HEK293T (cell line): ENCODE measurements around the gene MRPL51.

Source experiments
- CTCF ChIA-PET: fragments of 350-600 bp; formaldehyde crosslinking; extraction: SDS; loops from one replicate; lab custom pipeline; 2021; ENCODE audit warnings: antibody characterized with exemption, inconsistent platforms; lab: Yijun Ruan, JAX
- POLR2A ChIA-PET: fragments of 350-600 bp; formaldehyde crosslinking; extraction: SDS; loops from one replicate; lab custom pipeline; 2020; ENCODE audit warnings: antibody characterized with exemption, inconsistent platforms; lab: Yijun Ruan, JAX
- DNase-seq: peaks from one replicate; pipeline ENCODE4 v3.0.0; 2012; ENCODE audit warnings: mixed read lengths; ENCODE audit errors: extremely low spot score
- ARNT ChIP-seq: fragments of 450-650 bp; IDR thresholded peaks from 2 replicates; pipeline ENCODE4 v1.6.1; 2017; ENCODE audit warnings: mild to moderate bottlenecking
- BHLHE40 ChIP-seq: fragments of 450-650 bp; IDR thresholded peaks from 2 replicates; pipeline ENCODE4 v1.6.1; 2016; ENCODE audit warnings: mild to moderate bottlenecking, moderate library complexity, borderline replicate concordance
- CTBP1 ChIP-seq: fragments of 450-650 bp; IDR thresholded peaks from 2 replicates; pipeline ENCODE4 v1.6.1; 2016; ENCODE audit warnings: borderline replicate concordance
- ELF4 ChIP-seq: fragments of 450-650 bp; IDR thresholded peaks from 2 replicates; pipeline ENCODE4 v1.6.1; 2017; ENCODE audit warnings: antibody characterized with exemption
- FOXA1 ChIP-seq: fragments of 450-650 bp; IDR thresholded peaks from 2 replicates; pipeline ENCODE4 v1.6.1; 2016; ENCODE audit warnings: mild to moderate bottlenecking
- FOXK2 ChIP-seq: fragments of 450-650 bp; IDR thresholded peaks from 2 replicates; pipeline ENCODE4 v1.6.1; 2016; ENCODE audit warnings: mild to moderate bottlenecking
- FOXM1 ChIP-seq: fragments of 450-650 bp; IDR thresholded peaks from 2 replicates; pipeline ENCODE4 v1.6.1; 2017; ENCODE audit warnings: mild to moderate bottlenecking, borderline replicate concordance
- HDGF ChIP-seq: fragments of 450-650 bp; IDR thresholded peaks from 2 replicates; pipeline ENCODE4 v1.6.1; 2017; ENCODE audit warnings: antibody characterized with exemption, borderline replicate concordance
- L3MBTL2 ChIP-seq: fragments of 450-650 bp; conservative IDR thresholded peaks from 2 replicates; pipeline ENCODE4 v1.6.1; 2016; ENCODE audit warnings: mild to moderate bottlenecking
- LEF1 ChIP-seq: fragments of 450-650 bp; IDR thresholded peaks from 2 replicates; pipeline ENCODE4 v1.6.1; 2017; ENCODE audit warnings: mild to moderate bottlenecking, borderline replicate concordance
- NFRKB ChIP-seq: fragments of 450-650 bp; IDR thresholded peaks from 2 replicates; pipeline ENCODE4 v1.6.1; 2016; ENCODE audit warnings: mild to moderate bottlenecking, moderate library complexity
- SP1 ChIP-seq: fragments of 450-650 bp; IDR thresholded peaks from 2 replicates; pipeline ENCODE4 v1.6.1; 2017
- SUZ12 ChIP-seq: fragments of 450-650 bp; IDR thresholded peaks from 2 replicates; pipeline ENCODE4 v1.6.1; 2016; ENCODE audit warnings: mild to moderate bottlenecking
- TARDBP ChIP-seq: fragments of 450-650 bp; IDR thresholded peaks from 2 replicates; pipeline ENCODE4 v1.6.1; 2016
- ZNF384 ChIP-seq: fragments of 450-650 bp; IDR thresholded peaks from 2 replicates; pipeline ENCODE4 v1.6.1; 2016
- TF ChIP-seq, protein P1 (sequence below): fragments of 450-650 bp; IDR thresholded peaks from 2 replicates; pipeline ENCODE4 v1.6.1; 2016

Gene MRPL51

DNA sequence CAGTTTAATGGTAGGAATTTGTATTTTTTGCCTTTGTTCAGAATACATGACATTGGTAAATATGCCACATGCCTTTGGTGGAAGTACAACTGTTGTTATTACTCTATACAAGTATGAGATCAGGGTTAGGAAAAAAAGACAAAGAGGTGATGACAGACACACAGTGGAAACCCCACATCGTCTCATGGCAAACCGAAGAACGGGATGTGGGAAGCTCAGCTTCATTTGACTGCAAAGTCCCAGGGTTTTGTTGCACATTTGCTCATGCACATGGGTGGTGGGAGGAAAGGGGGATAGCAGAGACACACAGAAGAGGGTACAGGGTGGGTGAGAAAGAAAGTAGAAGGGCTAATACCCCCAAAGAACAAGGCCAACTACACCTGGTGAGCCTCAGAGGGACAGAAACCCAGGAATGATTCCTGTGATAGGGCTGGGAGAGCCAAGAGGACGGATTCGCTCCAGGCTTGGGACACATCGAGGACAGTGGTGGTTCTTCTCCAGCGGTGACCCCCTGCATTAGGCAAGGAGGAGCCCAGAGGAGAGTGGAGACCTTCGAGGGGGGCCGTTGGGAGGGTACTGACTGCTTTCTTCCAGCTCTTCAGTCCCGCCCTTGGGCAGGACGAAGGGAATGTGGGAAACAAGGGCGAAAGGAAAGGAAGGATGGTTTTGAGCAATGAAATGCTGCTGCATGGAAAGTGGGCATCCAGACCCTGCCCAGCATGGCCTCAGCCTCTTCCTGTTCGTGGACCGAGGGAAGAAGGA is 30.6 kb downstream of the MRPL51 start:
- TF ChIP-seq CTBP1 (no peak), HDGF (no peak), SUZ12 (no peak), FOXK2 (no peak), NFRKB (no peak), L3MBTL2 (no peak), ARNT (no peak), FOXA1 (no peak), BHLHE40 (no peak), SP1 (no peak), ELF4 (no peak), ZNF384 (no peak), TARDBP (no peak), LEF1 (no peak), FOXM1 (no peak)
- TF ChIP-seq, protein P1, sequence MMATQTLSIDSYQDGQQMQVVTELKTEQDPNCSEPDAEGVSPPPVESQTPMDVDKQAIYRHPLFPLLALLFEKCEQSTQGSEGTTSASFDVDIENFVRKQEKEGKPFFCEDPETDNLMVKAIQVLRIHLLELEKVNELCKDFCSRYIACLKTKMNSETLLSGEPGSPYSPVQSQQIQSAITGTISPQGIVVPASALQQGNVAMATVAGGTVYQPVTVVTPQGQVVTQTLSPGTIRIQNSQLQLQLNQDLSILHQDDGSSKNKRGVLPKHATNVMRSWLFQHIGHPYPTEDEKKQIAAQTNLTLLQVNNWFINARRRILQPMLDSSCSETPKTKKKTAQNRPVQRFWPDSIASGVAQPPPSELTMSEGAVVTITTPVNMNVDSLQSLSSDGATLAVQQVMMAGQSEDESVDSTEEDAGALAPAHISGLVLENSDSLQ, result no peak
- no peak for DNase-seq
- CTCF ChIA-PET, result no interaction called here
- POLR2A ChIA-PET, result interaction anchor here (0.5 to 1.8 kb wide), 4 partner anchors 11 to 132 kb away, joined by 3 to 6 read pairs (median 4); partner anchors contain the start of genes MRPL51 and TAPBPL

- TF ChIP-seq TARDBP, result no peak
- TF ChIP-seq FOXM1, result no peak
- TF ChIP-seq SUZ12, result no peak
- TF ChIP-seq NFRKB, result no peak
- TF ChIP-seq SP1, result no peak
- TF ChIP-seq, protein P1, result no peak
- TF ChIP-seq BHLHE40, result no peak
- TF ChIP-seq L3MBTL2, result no peak
- TF ChIP-seq FOXA1, result no peak
- no peak for TF ChIP-seq ARNT
- no peak for TF ChIP-seq HDGF
- TF ChIP-seq LEF1, result no peak
- no peak for TF ChIP-seq ELF4
- no peak for TF ChIP-seq ZNF384
- no peak for TF ChIP-seq FOXK2
- no peak for TF ChIP-seq CTBP1
- ChIA-PET POLR2A (interaction anchor here (0.6 to 2.8 kb wide), 3 partner anchors 9 to 131 kb away, joined by 3 to 21 read pairs (median 4); partner anchors contain the start of genes TAPBPL and VAMP1), CTCF (no interaction called here)
These were observed 31.4 kb downstream of the MRPL51 start for GRCh38 chr12:6461401-6462233.

GRCh38 chr12:6460751-6461371 is 32.2 kb downstream of the MRPL51 start:
- ChIA-PET CTCF (interaction anchor here (0.7 to 1.1 kb wide), 2 partner anchors 9 to 406 kb away, joined by 3 read pairs; no protein-coding TSS in a partner anchor), POLR2A (interaction anchor here (1.0 to 2.8 kb wide), 3 partner anchors 10 to 75 kb away, joined by 3 to 21 read pairs (median 4); partner anchors contain the start of genes GAPDH and VAMP1)
- TF ChIP-seq L3MBTL2, result no peak
- TF ChIP-seq SP1, result no peak
- TF ChIP-seq FOXA1, result no peak
- TF ChIP-seq LEF1, result no peak
- no peak for TF ChIP-seq FOXM1
- TF ChIP-seq HDGF, result no peak
- no peak for TF ChIP-seq FOXK2
- TF ChIP-seq SUZ12, result no peak
- TF ChIP-seq TARDBP, result no peak
- no peak for TF ChIP-seq BHLHE40
- no peak for TF ChIP-seq ELF4
- no peak for TF ChIP-seq ARNT
- TF ChIP-seq, protein P1, result no peak
- TF ChIP-seq CTBP1, result no peak
- no peak for TF ChIP-seq ZNF384
- TF ChIP-seq NFRKB, result no peak
- no peak for DNase-seq

More at GRCh38 chr12:6461401-6462233, 31.4 kb downstream of the MRPL51 start:
- no peak for DNase-seq

- ChIA-PET CTCF (interaction anchor here (1.1 to 1.9 kb wide), 4 partner anchors 10 to 136 kb away, joined by 3 to 5 read pairs (median 4); no protein-coding TSS in a partner anchor), POLR2A (interaction anchor here (2.8 kb wide), 1 partner anchor 11 kb away, joined by 21 read pairs; the partner anchor contains the start of gene VAMP1)
- no peak for DNase-seq
- no peak for TF ChIP-seq ARNT
- TF ChIP-seq BHLHE40, result no peak
- TF ChIP-seq HDGF, result no peak
- no peak for TF ChIP-seq SP1
- no peak for TF ChIP-seq TARDBP
- TF ChIP-seq ZNF384, result no peak
- no peak for TF ChIP-seq FOXA1
- no peak for TF ChIP-seq CTBP1
- TF ChIP-seq FOXK2, result no peak
- no peak for TF ChIP-seq LEF1
- no peak for TF ChIP-seq L3MBTL2
- TF ChIP-seq, protein P1, result no peak
- TF ChIP-seq NFRKB, result no peak
- no peak for TF ChIP-seq SUZ12
- TF ChIP-seq FOXM1, result no peak
- TF ChIP-seq ELF4, result no peak
These were observed 34.1 kb downstream of the MRPL51 start for GRCh38 chr12:6459004-6459337.
